Mammary epithelial cell (primary cell): ENCODE results near the gene TMEM141.

Source experiments
- CTCF ChIP-seq, 2 donors: IDR thresholded peaks in 1 of 2; conservative IDR thresholded peaks in 1 of 2; 2 replicates each; pipeline ENCODE4 v1.5.1; 2011 to 2012; ENCODE audit warnings: inconsistent platforms in 2 of 2, low read length in 2 of 2, mild to moderate bottlenecking in 2 of 2, control low read depth in 1 of 2, low read depth in 1 of 2; ENCODE audit not compliant: insufficient read depth in 1 of 2; ENCODE audit errors: extremely low read depth in 1 of 2
- EZH2 ChIP-seq: IDR thresholded peaks from 2 replicates; pipeline ENCODE4 v1.6.1; 2012; ENCODE audit warnings: low read length, inconsistent platforms, borderline replicate concordance

- TF ChIP-seq CTCF (conservative IDR thresholded peaks at IDR 0.05 in 1 of 2, IDR thresholded peaks at IDR 0.05 in 1 of 2; ENCODE audit: extremely low read depth in 1 of 2, insufficient read depth in 1 of 2, low read depth in 1 of 2, low read length in 2 of 2) (no peak), EZH2 (no peak)
Observed at GRCh38 chr9:136764301-136764891, 26.7 kb upstream of the TMEM141 start, which contains the start of gene LCN15.
